Astrocyte (in vitro differentiated cells and primary cell): ENCODE results near the gene USP50. TPM values are rescaled to one million over a fixed set of nuclear protein-coding genes. Genes with fewer than 3 reads are reported as not detected.

Source experiments
- DNase-seq: peaks from one replicate; pipeline ENCODE4 v3.0.0-alpha.2; 2010; ENCODE audit warnings: low read depth
- FAIRE-seq: peaks from 2 replicates; lab custom pipeline; 2011; peaks lifted over from hg19 to GRCh38; lab: Jason Lieb, UNC
- H2AFZ ChIP-seq: 2 replicates; pipeline ENCODE4 v1.6.0; 2012; ENCODE audit warnings: low read depth, low read length, inconsistent platforms
- H3K27ac ChIP-seq: 2 replicates; pipeline ENCODE4 v1.5.1; 2011; ENCODE audit warnings: low read depth, low read length, inconsistent platforms
- H3K27me3 ChIP-seq: 2 replicates; pipeline ENCODE4 v1.6.0; 2011; ENCODE audit warnings: low read length, inconsistent platforms; ENCODE audit not compliant: insufficient read depth
- H3K36me3 ChIP-seq: 2 replicates; pipeline ENCODE4 v1.5.1; 2011; ENCODE audit warnings: low read length, inconsistent platforms; ENCODE audit not compliant: insufficient read depth
- H3K4me1 ChIP-seq: 2 replicates; pipeline ENCODE4 v1.5.1; 2011; ENCODE audit warnings: low read length, inconsistent platforms; ENCODE audit not compliant: insufficient read depth
- H3K4me2 ChIP-seq: 2 replicates; pipeline ENCODE4 v1.6.0; 2012; ENCODE audit warnings: low read length, inconsistent platforms
- H3K4me3 ChIP-seq: 2 replicates; pipeline ENCODE4 v1.5.1; 2011; ENCODE audit warnings: low read depth, mild to moderate bottlenecking, low read length, inconsistent platforms; ENCODE audit not compliant: insufficient read depth
- H3K79me2 ChIP-seq: 2 replicates; pipeline ENCODE4 v1.6.0; 2012; ENCODE audit warnings: mild to moderate bottlenecking, low read length, inconsistent platforms; ENCODE audit not compliant: insufficient read depth
- H3K9ac ChIP-seq: 2 replicates; pipeline ENCODE4 v1.6.0; 2012; ENCODE audit warnings: mild to moderate bottlenecking, low read length, inconsistent platforms
- H3K9me3 ChIP-seq: 2 replicates; pipeline ENCODE4 v1.5.1; 2012; ENCODE audit warnings: low read depth, mild to moderate bottlenecking, low read length, inconsistent platforms; ENCODE audit not compliant: insufficient read depth
- H4K20me1 ChIP-seq: 2 replicates; pipeline ENCODE4 v1.6.0; 2012; ENCODE audit warnings: low read length, inconsistent platforms; ENCODE audit not compliant: insufficient read depth
- H3K27ac Mint-ChIP-seq: one replicate; pipeline ENCODE4 v1.8.0; 2021; ENCODE audit warnings: mild to moderate bottlenecking, mixed read lengths; ENCODE audit not compliant: unreplicated experiment
- H3K27me3 Mint-ChIP-seq: one replicate; pipeline ENCODE4 v1.8.0; 2021; ENCODE audit warnings: low read depth, mixed read lengths; ENCODE audit not compliant: unreplicated experiment
- H3K36me3 Mint-ChIP-seq: one replicate; pipeline ENCODE4 v1.8.0; 2021; ENCODE audit warnings: low read depth, mixed read lengths; ENCODE audit not compliant: unreplicated experiment
- H3K4me1 Mint-ChIP-seq: one replicate; pipeline ENCODE4 v1.8.0; 2021; ENCODE audit warnings: low read depth, mixed read lengths; ENCODE audit not compliant: unreplicated experiment
- H3K4me3 Mint-ChIP-seq: one replicate; pipeline ENCODE4 v1.8.0; 2021; ENCODE audit warnings: mild to moderate bottlenecking, moderate library complexity, mixed read lengths; ENCODE audit not compliant: unreplicated experiment
- H3K9me3 Mint-ChIP-seq: one replicate; pipeline ENCODE4 v1.8.0; 2021; ENCODE audit warnings: mild to moderate bottlenecking, mixed read lengths; ENCODE audit not compliant: unreplicated experiment
- CTCF ChIP-seq: IDR thresholded peaks from 2 replicates; pipeline ENCODE4 v1.5.1; 2011; ENCODE audit warnings: low read depth, mild to moderate bottlenecking, inconsistent platforms, low read length, moderate library complexity; ENCODE audit not compliant: insufficient read depth
- EZH2 ChIP-seq: IDR thresholded peaks from 2 replicates; pipeline ENCODE4 v1.6.1; 2012; ENCODE audit warnings: mild to moderate bottlenecking, low read length, inconsistent platforms; ENCODE audit not compliant: insufficient read depth
- total RNA-seq: library from RNA; stranded (reverse); gene quantifications from 2 replicates; pipeline ENCODE4 v1.2.1, GENCODE V29; 2021

Gene USP50
- total RNA-seq, 1 donor from 2014 or later: 0.34 TPM

GRCh38 chr15:50556642-50557371 lies 10.3 kb upstream of the USP50 start:
- H3K27ac ChIP-seq: no peak overlapping the region
- no peaks in the 10 kb centered on the region for H3K4me1 ChIP-seq
- no peak overlapping the region for H2AFZ ChIP-seq
- TF ChIP-seq CTCF (no peak), EZH2 (no peak)
- H3K9ac ChIP-seq: no peak overlapping the region
- DNase-seq: no peak
- Mint-ChIP-seq H3K27ac (no peak overlapping the region), H3K4me1 (no peaks in the 10 kb centered on the region), H3K9me3 (no peaks in the 10 kb centered on the region), H3K36me3 (peaks cover 7% of the 10 kb centered on the region), H3K4me3 (no peak overlapping the region), H3K27me3 (no peaks in the 10 kb centered on the region)
- peaks cover 2% of the 10 kb centered on the region for H3K36me3 ChIP-seq
- FAIRE-seq: no peak
- no peak overlapping the region for H3K4me3 ChIP-seq
- no peaks in the 10 kb centered on the region for H3K27me3 ChIP-seq
- no peaks in the 10 kb centered on the region for H4K20me1 ChIP-seq
- no peak overlapping the region for H3K4me2 ChIP-seq
- no peaks in the 10 kb centered on the region for H3K79me2 ChIP-seq
- H3K9me3 ChIP-seq: no peaks in the 10 kb centered on the region

GRCh38 chr15:50552238-50552637 lies 5.8 kb upstream of the USP50 start:
- no peaks in the 10 kb centered on the region for H4K20me1 ChIP-seq
- H2AFZ ChIP-seq: no peak overlapping the region
- TF ChIP-seq EZH2: no peak
- no peak for TF ChIP-seq CTCF
- Mint-ChIP-seq H3K36me3 (peaks cover 6% of the 10 kb centered on the region), H3K27ac (no peak overlapping the region), H3K9me3 (no peaks in the 10 kb centered on the region), H3K4me1 (no peaks in the 10 kb centered on the region), H3K4me3 (no peak overlapping the region), H3K27me3 (no peaks in the 10 kb centered on the region)
- DNase-seq: no peak
- no peaks in the 10 kb centered on the region for H3K36me3 ChIP-seq
- H3K9ac ChIP-seq: no peak overlapping the region
- H3K79me2 ChIP-seq: no peaks in the 10 kb centered on the region
- no peaks in the 10 kb centered on the region for H3K27me3 ChIP-seq
- no peak overlapping the region for H3K4me2 ChIP-seq
- FAIRE-seq: no peak
- H3K27ac ChIP-seq: no peak overlapping the region
- no peaks in the 10 kb centered on the region for H3K9me3 ChIP-seq
- no peaks in the 10 kb centered on the region for H3K4me1 ChIP-seq
- no peak overlapping the region for H3K4me3 ChIP-seq

- H3K9me3 Mint-ChIP-seq: no peaks in the 10 kb centered on the region
- TF ChIP-seq EZH2 (no peak), CTCF (no peak)
Measured at GRCh38 chr15:50549326-50549725, 2.9 kb upstream of the USP50 start.

More at GRCh38 chr15:50549326-50549725, 2.9 kb upstream of the USP50 start:
- Histone ChIP-seq H3K36me3 (no peaks in the 10 kb centered on the region), H3K79me2 (no peaks in the 10 kb centered on the region), H3K9ac (no peak overlapping the region), H4K20me1 (no peaks in the 10 kb centered on the region), H3K4me1 (no peaks in the 10 kb centered on the region), H3K9me3 (no peaks in the 10 kb centered on the region), H3K4me3 (no peak overlapping the region), H3K27me3 (no peaks in the 10 kb centered on the region), H3K27ac (no peak overlapping the region), H2AFZ (no peak overlapping the region), H3K4me2 (no peak overlapping the region)
- no peaks in the 10 kb centered on the region for H3K27me3 Mint-ChIP-seq
- H3K36me3 Mint-ChIP-seq: peaks cover 6% of the 10 kb centered on the region
- no peak for DNase-seq
- no peak overlapping the region for H3K27ac Mint-ChIP-seq
- FAIRE-seq: no peak
- H3K4me1 Mint-ChIP-seq: peaks cover 3% of the 10 kb centered on the region
- H3K4me3 Mint-ChIP-seq: no peak overlapping the region
